ENCODE data around the gene NDUFA3.

Gene NDUFA3

DNA sequence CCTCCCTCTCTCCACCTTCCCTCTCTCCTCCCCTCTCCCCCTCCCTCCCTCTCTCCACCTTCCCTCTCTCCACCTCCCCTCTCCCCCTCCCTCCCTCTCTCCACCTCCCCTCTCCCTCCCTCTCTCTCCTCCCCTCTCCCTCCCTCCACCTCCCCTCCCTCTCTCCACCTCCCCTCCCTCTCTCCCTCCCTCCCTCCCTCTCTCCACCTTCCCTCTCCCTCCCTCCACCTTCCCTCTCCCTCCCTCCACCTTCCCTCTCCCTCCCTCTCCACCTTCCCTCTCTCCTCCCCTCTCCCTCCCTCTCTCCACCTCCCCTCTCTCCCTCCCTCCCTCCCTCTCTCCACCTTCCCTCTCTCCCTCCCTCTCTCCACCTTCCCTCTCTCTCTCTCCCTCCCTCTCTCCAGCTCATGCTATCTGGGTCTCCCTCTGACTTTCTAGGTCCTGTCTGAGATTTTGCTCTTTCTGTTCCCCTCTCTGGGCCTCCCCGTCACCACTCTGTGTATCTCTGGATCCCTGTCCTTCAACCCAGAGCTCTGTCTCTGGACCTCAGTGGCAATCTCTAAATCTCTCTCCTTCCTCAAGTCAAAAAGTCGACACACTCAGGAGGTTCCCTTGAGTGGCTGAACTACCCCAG lies 31.4 kb downstream of the NDUFA3 start:
- ATAC-seq (ENCODE audit: low read depth) (no peak), DNase-seq (ENCODE audit: low spot score) (no peak)
- TF ChIP-seq, protein P1, sequence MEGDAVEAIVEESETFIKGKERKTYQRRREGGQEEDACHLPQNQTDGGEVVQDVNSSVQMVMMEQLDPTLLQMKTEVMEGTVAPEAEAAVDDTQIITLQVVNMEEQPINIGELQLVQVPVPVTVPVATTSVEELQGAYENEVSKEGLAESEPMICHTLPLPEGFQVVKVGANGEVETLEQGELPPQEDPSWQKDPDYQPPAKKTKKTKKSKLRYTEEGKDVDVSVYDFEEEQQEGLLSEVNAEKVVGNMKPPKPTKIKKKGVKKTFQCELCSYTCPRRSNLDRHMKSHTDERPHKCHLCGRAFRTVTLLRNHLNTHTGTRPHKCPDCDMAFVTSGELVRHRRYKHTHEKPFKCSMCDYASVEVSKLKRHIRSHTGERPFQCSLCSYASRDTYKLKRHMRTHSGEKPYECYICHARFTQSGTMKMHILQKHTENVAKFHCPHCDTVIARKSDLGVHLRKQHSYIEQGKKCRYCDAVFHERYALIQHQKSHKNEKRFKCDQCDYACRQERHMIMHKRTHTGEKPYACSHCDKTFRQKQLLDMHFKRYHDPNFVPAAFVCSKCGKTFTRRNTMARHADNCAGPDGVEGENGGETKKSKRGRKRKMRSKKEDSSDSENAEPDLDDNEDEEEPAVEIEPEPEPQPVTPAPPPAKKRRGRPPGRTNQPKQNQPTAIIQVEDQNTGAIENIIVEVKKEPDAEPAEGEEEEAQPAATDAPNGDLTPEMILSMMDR (IDR thresholded peaks at IDR 0.05; ENCODE audit: poor library complexity, severe bottlenecking): no peak
- H3K36me3 ChIP-seq (ENCODE audit: low read depth): peaks cover 4% of the 10 kb centered on the region
- no peaks in the 10 kb centered on the region for H3K9me3 ChIP-seq (ENCODE audit: severe bottlenecking)
- no peak overlapping the region for H3K4me3 ChIP-seq (ENCODE audit: severe bottlenecking)
- no peaks in the 10 kb centered on the region for H3K27me3 ChIP-seq (ENCODE audit: insufficient read depth, poor library complexity, severe bottlenecking)
- H3K27ac ChIP-seq (ENCODE audit: poor library complexity, severe bottlenecking): peak overlapping the region; percentile 42
- H3K4me1 ChIP-seq (ENCODE audit: insufficient read depth, poor library complexity, severe bottlenecking): peaks cover 3% of the 10 kb centered on the region

DNA sequence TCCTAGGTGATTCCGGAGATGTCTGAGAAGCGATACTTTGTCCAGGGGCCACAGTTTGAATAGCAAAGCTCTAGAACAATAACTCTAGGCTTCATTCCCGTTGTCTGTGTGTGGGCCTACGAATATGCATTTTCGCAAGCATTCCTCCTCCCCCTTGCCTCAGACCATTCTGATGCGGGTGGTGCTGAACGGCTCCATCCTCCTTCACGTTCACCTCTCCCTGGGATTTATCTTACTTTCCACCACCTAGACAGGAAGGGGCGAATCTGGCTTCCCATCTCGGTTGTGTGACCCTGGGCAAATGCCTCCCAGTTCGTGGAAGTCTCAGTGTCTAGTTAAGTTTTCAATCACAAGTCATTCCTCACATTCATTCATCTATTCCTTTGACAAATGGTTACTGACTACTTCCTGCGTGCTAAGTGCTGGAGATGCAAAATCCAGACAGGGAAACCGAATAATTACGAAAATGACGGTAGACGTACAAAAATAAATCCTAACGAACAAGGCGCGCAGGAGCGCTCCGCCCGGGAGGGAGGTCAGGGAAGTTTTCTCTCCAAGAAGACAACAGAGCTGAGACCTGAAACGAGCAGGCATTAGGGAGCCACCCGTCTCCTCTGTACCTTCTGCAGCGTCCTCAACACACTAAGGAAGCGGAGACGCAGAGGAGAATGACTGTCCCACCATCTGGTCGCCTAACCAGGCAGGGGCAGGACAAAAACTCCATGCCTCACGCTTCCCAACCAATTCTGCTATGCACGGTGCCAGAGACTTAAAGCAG lies 33.6 kb downstream of the NDUFA3 start:
- H3K36me3 ChIP-seq (ENCODE audit: low read depth): peaks cover 24% of the 10 kb centered on the region
- peak overlapping the region; percentile 38 for H3K27ac ChIP-seq (ENCODE audit: poor library complexity, severe bottlenecking)
- TF ChIP-seq, protein P1 (IDR thresholded peaks at IDR 0.05; ENCODE audit: poor library complexity, severe bottlenecking): no peak
- DNase-seq (ENCODE audit: low spot score): no peak
- H3K27me3 ChIP-seq (ENCODE audit: insufficient read depth, poor library complexity, severe bottlenecking): no peaks in the 10 kb centered on the region
- H3K4me1 ChIP-seq (ENCODE audit: insufficient read depth, poor library complexity, severe bottlenecking): peaks cover 3% of the 10 kb centered on the region
- H3K4me3 ChIP-seq (ENCODE audit: severe bottlenecking): peak overlapping the region; percentile 40
- no peak; the same call in 2 of the 3 replicates for ATAC-seq (ENCODE audit: low read depth)
- H3K9me3 ChIP-seq (ENCODE audit: severe bottlenecking): no peaks in the 10 kb centered on the region

DNA sequence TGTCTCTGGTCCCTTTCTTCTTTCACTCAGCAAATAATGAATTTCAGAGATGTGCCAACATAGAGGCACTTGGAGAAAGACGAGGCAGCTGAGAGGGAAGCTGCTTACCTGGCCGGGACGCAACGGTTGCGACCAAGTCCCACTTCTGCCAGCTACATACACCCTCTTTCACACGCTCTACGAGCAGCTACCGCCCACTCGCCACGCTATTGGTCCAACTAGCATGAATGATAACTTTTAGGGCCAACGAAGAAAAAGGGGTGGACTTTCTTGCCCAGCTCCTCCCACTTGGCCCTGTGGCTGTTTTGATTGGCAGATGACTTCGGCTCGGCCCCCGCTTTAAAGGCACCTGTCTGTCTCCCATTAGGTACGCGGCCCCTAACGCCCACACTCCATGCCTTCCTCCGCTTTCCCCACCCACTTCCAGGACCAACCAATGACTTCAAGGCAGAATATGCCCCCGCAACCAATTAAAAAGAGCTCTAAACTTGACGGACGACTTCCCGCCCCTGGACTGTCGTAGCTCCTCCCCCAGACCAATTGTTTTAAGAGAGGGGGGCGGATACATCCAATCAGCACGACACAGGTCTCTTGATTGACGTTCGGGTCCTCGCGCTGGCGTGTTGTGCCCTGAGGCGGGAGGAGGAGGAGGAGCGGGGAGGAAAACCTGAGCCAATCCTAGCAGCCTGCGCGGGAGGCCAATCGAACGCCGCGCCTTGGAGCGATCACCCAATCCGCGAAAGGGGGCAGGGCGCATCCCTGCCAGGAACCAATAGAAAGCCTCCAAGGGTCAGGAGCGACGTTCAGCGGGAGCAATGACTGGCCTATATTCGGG lies 34.4 kb downstream of the NDUFA3 start:
- H3K27me3 ChIP-seq (ENCODE audit: insufficient read depth, poor library complexity, severe bottlenecking): no peaks in the 10 kb centered on the region
- TF ChIP-seq, protein P1 (IDR thresholded peaks at IDR 0.05; ENCODE audit: poor library complexity, severe bottlenecking): no peak
- peak overlapping the region; percentile 78 for H3K4me3 ChIP-seq (ENCODE audit: severe bottlenecking)
- ATAC-seq (ENCODE audit: low read depth): peak; percentile 84
- DNase-seq (ENCODE audit: low spot score): peak; percentile 100
- peaks cover 32% of the 10 kb centered on the region for H3K36me3 ChIP-seq (ENCODE audit: low read depth)
- H3K4me1 ChIP-seq (ENCODE audit: insufficient read depth, poor library complexity, severe bottlenecking): peaks cover 3% of the 10 kb centered on the region
- H3K9me3 ChIP-seq (ENCODE audit: severe bottlenecking): no peaks in the 10 kb centered on the region
- peak overlapping the region; percentile 75 for H3K27ac ChIP-seq (ENCODE audit: poor library complexity, severe bottlenecking)

DNA sequence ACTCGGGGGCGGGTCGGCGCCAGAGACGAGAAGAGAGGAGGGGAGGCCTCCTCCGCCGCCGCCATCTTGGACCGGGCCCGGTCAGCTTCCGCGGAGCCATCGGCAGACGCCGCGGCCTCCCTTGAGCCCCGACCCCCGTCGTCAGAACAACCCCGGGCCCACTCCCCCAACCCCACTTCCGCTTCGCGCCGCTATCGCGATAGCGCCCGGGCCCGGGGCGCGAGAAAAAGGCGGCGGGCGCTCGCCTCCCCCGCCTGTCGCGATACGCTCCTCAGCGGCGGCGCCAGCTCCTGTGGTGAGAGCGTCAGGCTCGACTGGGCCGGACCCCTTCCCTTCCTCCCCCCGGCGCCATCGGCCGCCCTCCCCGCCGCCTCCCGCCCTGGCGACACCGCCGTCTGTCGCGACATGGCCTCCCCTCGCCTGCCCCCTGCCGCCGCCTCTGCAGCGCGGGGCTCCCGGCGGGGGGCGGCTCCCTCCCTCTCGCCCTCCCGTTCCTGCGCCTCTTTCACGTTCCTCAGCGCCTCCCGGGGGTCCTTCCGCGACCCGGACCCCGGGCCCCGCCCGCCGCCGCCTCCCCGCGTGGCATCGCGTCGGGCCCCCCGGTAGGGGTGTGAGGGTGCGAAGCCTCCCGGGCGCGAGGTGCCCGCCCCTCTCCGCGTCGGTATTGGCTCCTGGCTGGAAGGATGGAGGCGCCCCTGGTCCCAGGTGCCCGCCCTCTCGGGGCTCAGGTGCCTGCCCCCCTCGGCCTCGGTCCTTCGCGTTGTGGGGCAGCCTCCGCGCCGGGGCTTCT lies 35.2 kb downstream of the NDUFA3 start, which contains the start of gene CNOT3:
Gene CNOT3 (plus strand): TSS at position 64 of the 790 bp plus-strand sequence. CDS start 5,217 bp downstream, outside the sequence.
- DNase-seq (ENCODE audit: low spot score): no peak
- H3K36me3 ChIP-seq (ENCODE audit: low read depth): peaks cover 40% of the 10 kb centered on the region

More for the DNA sequence above, 35.2 kb downstream of the NDUFA3 start, which contains the start of gene CNOT3:
- no peaks in the 10 kb centered on the region for H3K27me3 ChIP-seq (ENCODE audit: insufficient read depth, poor library complexity, severe bottlenecking)
- peaks cover 3% of the 10 kb centered on the region for H3K4me1 ChIP-seq (ENCODE audit: insufficient read depth, poor library complexity, severe bottlenecking)
- no peaks in the 10 kb centered on the region for H3K9me3 ChIP-seq (ENCODE audit: severe bottlenecking)
- H3K4me3 ChIP-seq (ENCODE audit: severe bottlenecking): peak within 1 kb of the TSS; percentile 78
- ATAC-seq (ENCODE audit: low read depth): no peak
- H3K27ac ChIP-seq (ENCODE audit: poor library complexity, severe bottlenecking): peak within 1 kb of the TSS; percentile 75
- TF ChIP-seq, protein P1 (IDR thresholded peaks at IDR 0.05; ENCODE audit: poor library complexity, severe bottlenecking): peak; percentile 21

All from RWPE2 (cell line).